HG03280 (cell line): ENCODE measurements around the gene HS6ST1.

Experiments
- ATAC-seq: cut with Tn5 transposase; IDR thresholded peaks from one replicate; pipeline ENCODE4 v1.9.1; 2021; ENCODE audit warnings: mild to moderate bottlenecking, moderate library complexity; ENCODE audit not compliant: unreplicated experiment

Gene HS6ST1

GRCh38 chr2:128318776-128319464 is at the start of gene HS6ST1:
TSS of gene HS6ST1 (minus strand) at chr2:128318868. CDS start at chr2:128318563, 305 bp downstream.
- peak; percentile 69 for ATAC-seq

GRCh38 chr2:128367601-128368359 is 49.1 kb upstream of the HS6ST1 start:
- ATAC-seq, result no peak

GRCh38 chr2:128366713-128367511 is 48.2 kb upstream of the HS6ST1 start:
- ATAC-seq, result no peak

GRCh38 chr2:128365217-128365905 is 46.7 kb upstream of the HS6ST1 start:
- ATAC-seq, result no peak

GRCh38 chr2:128364441-128364911 is 45.8 kb upstream of the HS6ST1 start:
- ATAC-seq, result no peak

- ATAC-seq, result no peak
Measured at GRCh38 chr2:128363934-128364361, 45.3 kb upstream of the HS6ST1 start.

- ATAC-seq, result no peak
Measured at GRCh38 chr2:128362889-128363228, 44.2 kb upstream of the HS6ST1 start.

GRCh38 chr2:128362176-128362888 is 43.7 kb upstream of the HS6ST1 start:
- ATAC-seq, result no peak

GRCh38 chr2:128361376-128362131 is 42.9 kb upstream of the HS6ST1 start:
- ATAC-seq, result no peak

- no peak for ATAC-seq
Measured at GRCh38 chr2:128360711-128361110, 42.0 kb upstream of the HS6ST1 start.

- no peak for ATAC-seq
Measured at GRCh38 chr2:128359841-128360240, 41.2 kb upstream of the HS6ST1 start.

GRCh38 chr2:128358941-128359731 is 40.5 kb upstream of the HS6ST1 start:
- no peak for ATAC-seq

- no peak for ATAC-seq
Measured at GRCh38 chr2:128357506-128358370, 39.1 kb upstream of the HS6ST1 start.

- no peak for ATAC-seq
Measured at GRCh38 chr2:128356127-128356526, 37.5 kb upstream of the HS6ST1 start.

GRCh38 chr2:128354726-128355470 is 36.2 kb upstream of the HS6ST1 start:
- no peak for ATAC-seq

- no peak for ATAC-seq
Measured at GRCh38 chr2:128354161-128354560, 35.5 kb upstream of the HS6ST1 start.

- ATAC-seq, result no peak
Measured at GRCh38 chr2:128350736-128351135, 32.1 kb upstream of the HS6ST1 start.
